GM12801 (cell line): ENCODE measurements around the gene SCRN2.

ENCODE experiments used
- TF ChIP-seq, protein P1 (sequence below): IDR thresholded peaks from one replicate; pipeline ENCODE4 v1.5.1; 2011; ENCODE audit warnings: control low read depth; ENCODE audit not compliant: insufficient read length; ENCODE audit errors: extremely low read depth

Gene SCRN2

DNA sequence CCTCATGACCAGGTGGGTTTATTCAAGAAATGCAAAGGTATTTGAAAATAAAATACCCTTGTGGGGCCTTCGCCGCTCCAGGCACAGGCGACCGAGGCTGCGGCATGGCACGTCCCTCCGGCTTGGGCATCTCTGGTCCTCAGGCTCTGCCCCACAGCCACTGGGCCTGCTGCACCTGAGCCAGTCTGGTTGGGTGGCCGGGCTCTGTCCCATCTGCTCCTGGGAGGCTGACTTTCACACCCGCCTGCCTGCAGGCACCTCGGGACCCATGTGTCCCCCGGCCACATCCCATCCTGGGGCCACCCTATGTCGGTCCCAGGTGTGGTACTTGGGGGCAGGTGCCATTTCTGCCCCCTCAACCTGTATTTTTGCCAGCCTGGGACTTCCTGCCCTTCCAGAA, 40.4 kb downstream of the SCRN2 start:
- TF ChIP-seq, protein P1, sequence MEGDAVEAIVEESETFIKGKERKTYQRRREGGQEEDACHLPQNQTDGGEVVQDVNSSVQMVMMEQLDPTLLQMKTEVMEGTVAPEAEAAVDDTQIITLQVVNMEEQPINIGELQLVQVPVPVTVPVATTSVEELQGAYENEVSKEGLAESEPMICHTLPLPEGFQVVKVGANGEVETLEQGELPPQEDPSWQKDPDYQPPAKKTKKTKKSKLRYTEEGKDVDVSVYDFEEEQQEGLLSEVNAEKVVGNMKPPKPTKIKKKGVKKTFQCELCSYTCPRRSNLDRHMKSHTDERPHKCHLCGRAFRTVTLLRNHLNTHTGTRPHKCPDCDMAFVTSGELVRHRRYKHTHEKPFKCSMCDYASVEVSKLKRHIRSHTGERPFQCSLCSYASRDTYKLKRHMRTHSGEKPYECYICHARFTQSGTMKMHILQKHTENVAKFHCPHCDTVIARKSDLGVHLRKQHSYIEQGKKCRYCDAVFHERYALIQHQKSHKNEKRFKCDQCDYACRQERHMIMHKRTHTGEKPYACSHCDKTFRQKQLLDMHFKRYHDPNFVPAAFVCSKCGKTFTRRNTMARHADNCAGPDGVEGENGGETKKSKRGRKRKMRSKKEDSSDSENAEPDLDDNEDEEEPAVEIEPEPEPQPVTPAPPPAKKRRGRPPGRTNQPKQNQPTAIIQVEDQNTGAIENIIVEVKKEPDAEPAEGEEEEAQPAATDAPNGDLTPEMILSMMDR: no peak

DNA sequence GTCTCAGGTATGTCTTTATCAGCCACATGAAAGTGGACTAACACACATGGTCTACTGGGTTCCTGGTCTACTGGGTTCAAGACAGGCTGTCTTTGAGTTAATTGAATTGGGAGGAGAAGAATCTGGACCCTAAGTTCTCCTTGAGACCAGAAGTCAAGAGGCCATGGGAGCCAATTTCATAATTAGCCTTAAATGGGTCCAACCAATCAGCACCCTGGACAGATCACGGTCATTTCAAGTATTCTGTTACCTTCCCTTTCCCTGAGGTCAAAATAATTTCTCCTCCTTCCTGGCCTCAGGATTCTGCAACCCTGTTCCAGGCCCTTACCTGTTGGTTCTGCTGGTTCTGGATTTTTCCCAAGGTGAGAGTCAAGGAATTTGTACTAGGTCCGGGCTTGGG, 43.3 kb downstream of the SCRN2 start:
- TF ChIP-seq, protein P1: no peak

DNA sequence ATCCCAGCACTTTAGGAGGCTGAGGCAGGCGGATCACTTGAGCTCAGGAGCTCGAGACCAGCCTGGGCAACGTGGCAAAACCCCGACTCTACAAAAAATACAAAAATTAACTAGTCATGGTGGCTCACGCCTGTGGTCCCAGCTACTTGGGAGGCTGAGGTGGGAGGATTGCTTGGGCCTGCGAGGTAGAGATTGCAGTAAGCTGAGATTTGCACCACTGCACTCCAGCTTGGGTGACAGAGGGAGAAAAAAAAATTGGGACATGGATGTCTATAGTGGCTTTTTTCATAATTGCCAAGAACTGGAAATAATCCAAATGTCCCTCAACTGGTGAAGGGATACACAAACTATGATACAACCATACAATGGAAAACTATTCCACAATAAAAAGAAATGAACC, 48.1 kb downstream of the SCRN2 start:
- TF ChIP-seq, protein P1: no peak

DNA sequence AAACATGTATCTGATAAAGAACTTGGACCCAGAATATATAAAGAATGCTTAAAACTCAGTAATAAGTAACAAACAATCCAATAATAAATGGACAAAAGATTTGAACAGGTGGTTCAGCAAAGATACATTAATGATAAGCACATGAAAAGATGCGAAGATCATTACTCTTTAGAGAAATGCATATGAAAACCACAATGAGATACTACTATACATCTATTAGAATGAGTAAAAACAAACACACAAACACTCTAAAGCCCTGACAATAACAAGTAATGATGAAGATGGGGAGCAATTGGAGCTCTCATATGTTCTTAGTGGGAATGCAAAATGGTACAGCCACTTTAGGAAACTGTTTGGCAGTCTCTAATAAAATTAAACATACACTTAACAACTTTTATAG, 48.6 kb downstream of the SCRN2 start:
- TF ChIP-seq, protein P1: no peak

DNA sequence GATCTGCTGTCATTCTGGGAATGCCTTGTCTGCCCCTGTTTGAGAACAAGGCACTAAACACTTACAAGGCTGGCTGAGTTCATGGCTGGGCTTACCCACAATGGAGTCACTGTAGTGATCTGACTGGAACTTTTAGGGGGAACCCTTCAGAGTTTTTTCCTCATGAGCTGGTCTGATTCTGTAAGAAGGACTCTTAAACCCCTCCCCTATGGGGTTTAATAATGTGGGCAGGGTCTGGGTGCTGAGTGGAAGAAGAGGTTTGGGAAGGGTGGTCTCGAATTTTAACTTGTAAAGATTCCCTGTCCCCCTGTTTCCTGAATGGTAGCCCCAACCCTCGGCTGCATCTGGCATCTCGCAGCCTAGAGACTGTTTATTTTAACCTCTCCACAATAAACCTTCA, 50.0 kb downstream of the SCRN2 start:
- TF ChIP-seq, protein P1: no peak

DNA sequence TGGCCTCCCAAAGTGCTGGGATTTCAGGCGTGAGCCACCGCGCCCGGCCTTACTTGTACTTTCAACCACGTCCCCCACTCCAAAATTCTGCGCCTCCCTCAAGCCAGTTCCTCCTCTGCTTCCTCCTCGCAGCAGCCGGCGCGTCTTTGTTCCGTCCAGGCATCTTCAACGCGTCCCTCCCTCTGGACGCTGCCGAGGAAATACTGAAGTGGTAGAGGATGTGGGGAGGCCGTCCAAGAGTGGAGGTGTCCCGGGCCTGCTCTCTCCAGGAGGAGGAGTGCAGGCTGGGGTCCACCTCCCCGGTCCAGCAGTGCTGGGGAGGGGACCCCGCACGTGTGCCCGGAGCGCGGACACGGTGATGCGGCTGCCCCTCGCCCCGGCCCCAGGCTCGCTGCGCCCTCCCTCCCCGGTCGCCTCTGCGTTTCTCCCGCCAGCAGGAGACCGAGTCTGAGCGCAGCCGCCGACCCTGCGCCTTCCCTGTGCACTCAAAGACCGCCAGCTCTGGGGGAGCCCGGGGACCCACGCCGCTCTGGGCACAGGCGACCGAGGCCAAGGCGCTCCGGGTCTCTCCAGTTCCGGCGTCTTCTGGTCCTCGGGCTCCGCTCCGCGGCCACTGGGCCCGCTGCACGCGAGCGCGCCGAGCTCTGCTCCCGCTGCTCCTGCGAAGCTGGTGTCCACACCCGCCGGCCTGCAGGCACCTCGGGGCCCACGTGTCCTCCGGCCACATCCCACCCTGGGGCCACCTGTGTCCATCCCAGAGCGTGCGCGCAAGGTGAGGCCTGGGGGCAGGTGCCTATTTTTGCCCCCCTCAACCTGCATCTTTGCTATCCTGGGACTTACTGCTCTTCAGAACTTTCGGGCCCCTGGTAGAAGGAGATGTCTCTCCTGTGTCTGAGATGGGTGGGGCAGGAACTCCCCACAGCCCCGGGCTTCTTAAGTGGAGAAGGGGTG, 51.2 kb downstream of the SCRN2 start:
- TF ChIP-seq, protein P1: no peak
